Ishikawa (cell line): ENCODE measurements around the gene MMAA.

ENCODE experiments used
- CEBPB ChIP-seq: IDR thresholded peaks from 2 replicates; pipeline ENCODE4 v1.6.1; 2012
- CREB1 ChIP-seq: IDR thresholded peaks from 2 replicates; pipeline ENCODE4 v1.6.1; 2012; ENCODE audit warnings: low read depth
- EP300 ChIP-seq: IDR thresholded peaks from 2 replicates; pipeline ENCODE4 v1.6.1; 2012; ENCODE audit warnings: borderline replicate concordance
- REST ChIP-seq: IDR thresholded peaks from 2 replicates; pipeline ENCODE4 v1.6.1; 2012; ENCODE audit warnings: low read depth, mild to moderate bottlenecking
- TAF1 ChIP-seq: IDR thresholded peaks from 2 replicates; pipeline ENCODE4 v1.6.1; 2012; ENCODE audit warnings: low read depth, mild to moderate bottlenecking
- ZBTB7A ChIP-seq: IDR thresholded peaks from 2 replicates; pipeline ENCODE4 v1.6.1; 2012; ENCODE audit warnings: low read depth
- TF ChIP-seq, protein P1 (sequence below): IDR thresholded peaks from 2 replicates; pipeline ENCODE4 v1.6.1; 2012

GRCh38 chr4:145605941-145606340 lies 13.2 kb upstream of the MMAA start:
- TF ChIP-seq TAF1 (no peak), CREB1 (no peak), CEBPB (no peak), EP300 (no peak), ZBTB7A (no peak), REST (no peak)
- TF ChIP-seq, protein P1, sequence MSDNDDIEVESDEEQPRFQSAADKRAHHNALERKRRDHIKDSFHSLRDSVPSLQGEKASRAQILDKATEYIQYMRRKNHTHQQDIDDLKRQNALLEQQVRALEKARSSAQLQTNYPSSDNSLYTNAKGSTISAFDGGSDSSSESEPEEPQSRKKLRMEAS = no peak
